ENCODE measurements around the gene MAOA.

DNA sequence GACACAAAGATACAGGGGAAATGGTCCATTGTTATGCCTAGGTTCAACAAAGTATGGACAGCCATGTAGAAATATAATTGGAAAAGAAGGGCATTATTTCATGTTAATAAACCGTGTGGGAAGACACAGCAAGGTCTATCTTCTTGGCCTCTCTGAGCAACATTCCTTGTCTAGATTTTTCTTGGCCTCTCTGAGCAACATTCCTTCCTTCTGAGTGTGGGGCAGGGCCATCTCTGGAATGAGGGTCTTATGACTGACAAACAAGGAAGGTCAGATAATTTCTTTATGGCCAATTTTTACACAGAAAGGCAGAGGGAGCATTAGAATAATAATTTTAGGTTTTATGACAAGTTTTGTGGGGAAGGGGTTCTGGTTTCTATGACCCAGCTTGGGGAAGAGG, 24.3 kb upstream of the MAOA start:
- TF ChIP-seq ZSCAN5A (tag by site-specific recombination; IDR thresholded peaks at IDR 0.05): no peak
- no peak for TF ChIP-seq CTCF (tag by site-specific recombination; IDR thresholded peaks at IDR 0.05)
- TF ChIP-seq ZFP41 (tag by site-specific recombination; IDR thresholded peaks at IDR 0.05; ENCODE audit: borderline replicate concordance): no peak
- no peak for TF ChIP-seq ZNF146 (tag by site-specific recombination; IDR thresholded peaks at IDR 0.05)
- no peak for TF ChIP-seq ZNF280D (tag by site-specific recombination; IDR thresholded peaks at IDR 0.05)
- no peak for TF ChIP-seq ZNF664 (tag by site-specific recombination; IDR thresholded peaks at IDR 0.05)
- TF ChIP-seq ZEB2 (tag by site-specific recombination; IDR thresholded peaks at IDR 0.05): no peak
- no peak for TF ChIP-seq ZNF544 (tag by site-specific recombination; IDR thresholded peaks at IDR 0.05)
- TF ChIP-seq ZNF707 (tag by site-specific recombination; IDR thresholded peaks at IDR 0.05): no peak
